Caco-2 (cell line): Measurements from ENCODE around the gene CREB3L2. TPM values are rescaled to one million over a fixed set of nuclear protein-coding genes. Genes with fewer than 3 reads are reported as not detected.

Experiments used
- BruUV-seq: library from RNA; stranded (reverse); fragments of 400-500 nt; replicated peaks from 2 replicates; lab custom pipeline; 2021; lab: Mats Ljungman, UMichigan
- CTCF ChIA-PET: fragments of 300-600 bp; sonication (Branson Sonifier 250); formaldehyde crosslinking; loops from one replicate; lab custom pipeline; 2022; ENCODE audit warnings: antibody characterized with exemption; lab: Charles Lee
- POLR2A ChIA-PET: fragments of 300-600 bp; sonication (Branson Sonifier 250); formaldehyde crosslinking; loops from one replicate; lab custom pipeline; 2022; ENCODE audit warnings: antibody characterized with exemption; lab: Charles Lee
- DNase-seq, 2 experiments: peaks; one replicate each; pipeline versions ENCODE4 v3.0.0 to v3.0.0-alpha.2; 2020 to 2022
- H3K27me3 ChIP-seq: replicated peaks from 2 replicates; pipeline ENCODE4 v1.6.0; 2011; ENCODE audit warnings: low read length; ENCODE audit not compliant: control insufficient read depth, insufficient read depth
- H3K36me3 ChIP-seq: 2 replicates; pipeline ENCODE4 v1.5.1; 2011; ENCODE audit warnings: low read length; ENCODE audit not compliant: control insufficient read depth, insufficient read depth
- H3K4me1 ChIP-seq: fragments of 250-450 bp; sonication (Bioruptor Pico); 2 replicates; pipeline ENCODE4 v1.5.1; 2020; ENCODE audit warnings: mild to moderate bottlenecking
- H3K4me3 ChIP-seq: 2 replicates; pipeline ENCODE4 v1.5.1; 2011; ENCODE audit warnings: low read depth, mild to moderate bottlenecking, control low read depth, low read length
- H3K9me3 ChIP-seq: fragments of 250-450 bp; sonication (Bioruptor Pico); 2 replicates; pipeline ENCODE4 v1.5.1; 2020; ENCODE audit warnings: mild to moderate bottlenecking, moderate library complexity
- H3K27ac Mint-ChIP-seq: one replicate; pipeline ENCODE4 v1.8.0; 2022; ENCODE audit warnings: mixed read lengths; ENCODE audit not compliant: unreplicated experiment
- H3K27me3 Mint-ChIP-seq: one replicate; pipeline ENCODE4 v1.8.0; 2022; ENCODE audit warnings: mixed read lengths; ENCODE audit not compliant: insufficient read depth, unreplicated experiment
- H3K36me3 Mint-ChIP-seq: one replicate; pipeline ENCODE4 v1.8.0; 2022; ENCODE audit warnings: mild to moderate bottlenecking, mixed read lengths; ENCODE audit not compliant: insufficient read depth, unreplicated experiment
- H3K4me1 Mint-ChIP-seq: one replicate; pipeline ENCODE4 v1.8.0; 2022; ENCODE audit warnings: low read depth, mixed read lengths; ENCODE audit not compliant: unreplicated experiment
- H3K4me3 Mint-ChIP-seq: one replicate; pipeline ENCODE4 v1.8.0; 2022; ENCODE audit warnings: mild to moderate bottlenecking, moderate library complexity, mixed read lengths; ENCODE audit not compliant: unreplicated experiment
- H3K9me3 Mint-ChIP-seq: one replicate; pipeline ENCODE4 v1.8.0; 2022; ENCODE audit warnings: mixed read lengths; ENCODE audit not compliant: unreplicated experiment
- CTCF ChIP-seq, 2 experiments: fragments of 200-600 bp in 1 of 2; IDR thresholded peaks; 1 replicate in 1 of 2; 2 replicates in 1 of 2; pipeline versions ENCODE4 v1.5.1 to v1.8.0; 2011 to 2022; ENCODE audit warnings: antibody characterized with exemption in 1 of 2, control low read depth in 1 of 2, inconsistent platforms in 1 of 2, low read depth in 1 of 2, low read length in 1 of 2, mild to moderate bottlenecking in 1 of 2, moderate library complexity in 1 of 2; ENCODE audit not compliant: insufficient read depth in 1 of 2, severe bottlenecking in 1 of 2, unreplicated experiment in 1 of 2
- intact Hi-C: fragments of 100-400 bp; cut with micrococcal nuclease; formaldehyde crosslinking; loops from one replicate; pipeline ENCODE4 v1.10.0; 2022; ENCODE audit not compliant: unreplicated experiment
- total RNA-seq: library from RNA; stranded (reverse); gene quantifications from 2 replicates; pipeline ENCODE4 v1.2.3, GENCODE V29; 2022

CREB3L2 gene
- total RNA-seq, 1 experiment from 2014 or later: 123 TPM

DNA sequence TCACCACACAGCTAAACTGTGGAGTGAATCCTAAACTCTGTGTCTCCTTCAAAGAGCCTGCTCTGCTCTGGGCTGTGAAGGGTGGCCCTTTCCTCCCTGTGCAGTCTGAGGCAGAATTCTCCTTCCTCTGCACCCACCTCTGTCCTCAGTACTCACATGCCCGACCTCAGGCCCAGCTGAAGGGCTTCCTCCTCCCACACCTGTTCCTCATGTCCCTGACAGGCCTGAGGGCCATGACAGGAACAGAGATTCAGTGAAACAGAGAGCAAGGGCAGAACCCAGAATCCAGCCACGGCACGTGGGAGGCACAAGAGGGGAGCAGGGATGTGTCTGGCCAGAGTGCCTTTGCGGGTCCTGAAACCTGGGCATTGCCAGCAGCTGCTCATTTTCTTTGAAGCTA is 13.9 kb downstream of the CREB3L2 start:
- H3K9me3 ChIP-seq: no peaks in the 10 kb centered on the region
- no peak for TF ChIP-seq CTCF (IDR thresholded peaks at IDR 0.05; ENCODE audit: insufficient read depth in 1 of 2, low read depth in 1 of 2, low read length in 1 of 2, severe bottlenecking in 1 of 2, unreplicated experiment in 1 of 2)
- ChIA-PET CTCF (interaction anchor here (1.5 kb wide), 1 partner anchor 14 kb away, joined by 3 read pairs; the partner anchor contains the start of gene CREB3L2), POLR2A (no interaction called here)
- H3K36me3 Mint-ChIP-seq: peaks cover 34% of the 10 kb centered on the region
- H3K4me3 Mint-ChIP-seq: no peak overlapping the region
- H3K36me3 ChIP-seq: no peaks in the 10 kb centered on the region
- no peak overlapping the region for H3K27ac Mint-ChIP-seq
- H3K4me1 Mint-ChIP-seq: peaks cover 54% of the 10 kb centered on the region
- H3K27me3 ChIP-seq: no peaks in the 10 kb centered on the region
- intact Hi-C loops: no loop called here
- no peak for DNase-seq
- BruUV-seq: no TSS peak
- H3K4me3 ChIP-seq: no peak overlapping the region
- H3K9me3 Mint-ChIP-seq: no peaks in the 10 kb centered on the region
- H3K27me3 Mint-ChIP-seq: no peaks in the 10 kb centered on the region
- peaks cover 91% of the 10 kb centered on the region for H3K4me1 ChIP-seq

DNA sequence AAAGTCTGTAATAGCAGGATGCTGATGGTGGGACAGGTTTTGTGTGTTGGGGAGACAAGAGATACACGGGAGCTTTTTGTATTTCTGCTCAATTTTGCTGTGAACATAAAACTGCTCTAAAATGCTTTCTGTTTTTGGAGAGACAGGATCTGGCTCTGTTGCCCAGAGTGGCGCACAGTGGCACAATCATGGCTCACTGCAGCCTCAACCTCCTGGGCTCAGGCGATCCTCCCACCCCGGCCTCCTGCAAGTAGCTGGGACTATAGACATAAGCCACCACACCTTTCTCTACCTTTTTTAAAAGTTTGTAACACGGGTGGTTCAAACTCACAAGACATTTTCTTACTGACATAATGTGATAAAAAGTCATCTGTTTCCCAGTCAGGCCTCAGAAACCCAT is 14.3 kb downstream of the CREB3L2 start:
- H3K4me1 Mint-ChIP-seq: peaks cover 54% of the 10 kb centered on the region
- no TSS peak for BruUV-seq
- Histone ChIP-seq H3K36me3 (no peaks in the 10 kb centered on the region), H3K9me3 (no peaks in the 10 kb centered on the region), H3K4me1 (peaks cover 91% of the 10 kb centered on the region), H3K27me3 (no peaks in the 10 kb centered on the region), H3K4me3 (no peak overlapping the region)
- peaks cover 36% of the 10 kb centered on the region for H3K36me3 Mint-ChIP-seq
- H3K9me3 Mint-ChIP-seq: no peaks in the 10 kb centered on the region
- TF ChIP-seq CTCF (IDR thresholded peaks at IDR 0.05; ENCODE audit: insufficient read depth in 1 of 2, low read depth in 1 of 2, low read length in 1 of 2, severe bottlenecking in 1 of 2, unreplicated experiment in 1 of 2): no peak
- H3K4me3 Mint-ChIP-seq: no peak overlapping the region
- intact Hi-C loops: no loop called here
- no peak for DNase-seq
- H3K27ac Mint-ChIP-seq: peak overlapping the region; percentile 88
- CTCF ChIA-PET: interaction anchor here (1.5 kb wide), 1 partner anchor 14 kb away, joined by 3 read pairs; the partner anchor contains the start of gene CREB3L2
- no peaks in the 10 kb centered on the region for H3K27me3 Mint-ChIP-seq
- POLR2A ChIA-PET: no interaction called here

DNA sequence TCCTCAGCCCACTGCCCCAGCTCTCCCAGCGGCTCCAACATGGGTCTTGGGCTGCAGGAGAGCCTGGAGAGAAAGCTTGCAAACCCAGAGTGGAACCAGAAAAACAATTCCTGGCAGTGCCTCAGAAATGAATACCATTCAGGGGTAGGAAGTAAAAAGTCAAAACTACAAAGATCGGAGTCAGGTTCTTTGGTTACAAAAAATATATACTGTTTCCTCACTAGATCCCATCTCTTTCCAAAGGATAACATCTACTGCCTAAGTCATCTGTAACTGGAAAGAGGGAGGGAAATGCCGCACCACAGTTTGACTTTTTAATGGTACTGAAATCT is 14.9 kb downstream of the CREB3L2 start:
- Histone ChIP-seq H3K9me3 (no peaks in the 10 kb centered on the region), H3K4me1 (peaks cover 93% of the 10 kb centered on the region), H3K4me3 (no peak overlapping the region), H3K36me3 (0 out of 2 replicates have a peak, but pooled peaks cover 1% of the 10 kb centered on the region), H3K27me3 (no peaks in the 10 kb centered on the region)
- Mint-ChIP-seq H3K4me3 (peak overlapping the region; percentile 30), H3K27ac (peak overlapping the region; percentile 88), H3K4me1 (peaks cover 50% of the 10 kb centered on the region), H3K27me3 (no peaks in the 10 kb centered on the region), H3K36me3 (peaks cover 34% of the 10 kb centered on the region), H3K9me3 (no peaks in the 10 kb centered on the region)
- BruUV-seq: no TSS peak
- intact Hi-C loops: no loop called here
- no peak for DNase-seq
- CTCF ChIA-PET: interaction anchor here (1.0 to 1.5 kb wide), 2 partner anchors 15 to 20 kb away, joined by 3 read pairs; partner anchors contain the start of gene CREB3L2
- POLR2A ChIA-PET: interaction anchor here (0.9 kb wide), 1 partner anchor 33 kb away, joined by 3 read pairs; no protein-coding TSS in a partner anchor
- TF ChIP-seq CTCF (IDR thresholded peaks at IDR 0.05; ENCODE audit: insufficient read depth in 1 of 2, low read depth in 1 of 2, low read length in 1 of 2, severe bottlenecking in 1 of 2, unreplicated experiment in 1 of 2): no peak
